GM21447 (cell line): Measurements from ENCODE around the gene MOB3B.
A peak's percentile ranks its signal among the peaks of the same experiment; 100 is the strongest.

Source experiments
- ATAC-seq: cut with Tn5 transposase; IDR thresholded peaks from one replicate; pipeline ENCODE4 v1.9.1; 2021; ENCODE audit not compliant: unreplicated experiment

Gene MOB3B

DNA sequence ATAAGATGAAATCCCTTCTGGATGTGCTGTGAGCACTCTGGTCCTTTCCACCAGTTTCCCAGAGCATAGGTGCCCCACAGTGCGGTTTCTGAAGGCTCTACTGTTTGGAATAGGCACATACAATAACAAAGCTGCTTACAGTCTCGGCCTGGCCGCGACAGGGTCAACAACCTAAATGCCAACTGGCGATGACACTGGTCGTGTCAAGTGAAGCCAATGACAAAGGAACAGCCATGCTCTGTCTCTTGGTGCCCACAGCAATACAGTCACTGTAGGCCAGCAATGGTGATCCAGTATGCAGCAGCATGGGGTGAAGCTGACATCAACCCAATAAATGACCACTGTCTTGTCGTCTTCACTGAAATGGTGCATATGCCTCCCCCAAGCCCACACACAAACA is 184.8 kb downstream of the MOB3B start:
- no peak for ATAC-seq

DNA sequence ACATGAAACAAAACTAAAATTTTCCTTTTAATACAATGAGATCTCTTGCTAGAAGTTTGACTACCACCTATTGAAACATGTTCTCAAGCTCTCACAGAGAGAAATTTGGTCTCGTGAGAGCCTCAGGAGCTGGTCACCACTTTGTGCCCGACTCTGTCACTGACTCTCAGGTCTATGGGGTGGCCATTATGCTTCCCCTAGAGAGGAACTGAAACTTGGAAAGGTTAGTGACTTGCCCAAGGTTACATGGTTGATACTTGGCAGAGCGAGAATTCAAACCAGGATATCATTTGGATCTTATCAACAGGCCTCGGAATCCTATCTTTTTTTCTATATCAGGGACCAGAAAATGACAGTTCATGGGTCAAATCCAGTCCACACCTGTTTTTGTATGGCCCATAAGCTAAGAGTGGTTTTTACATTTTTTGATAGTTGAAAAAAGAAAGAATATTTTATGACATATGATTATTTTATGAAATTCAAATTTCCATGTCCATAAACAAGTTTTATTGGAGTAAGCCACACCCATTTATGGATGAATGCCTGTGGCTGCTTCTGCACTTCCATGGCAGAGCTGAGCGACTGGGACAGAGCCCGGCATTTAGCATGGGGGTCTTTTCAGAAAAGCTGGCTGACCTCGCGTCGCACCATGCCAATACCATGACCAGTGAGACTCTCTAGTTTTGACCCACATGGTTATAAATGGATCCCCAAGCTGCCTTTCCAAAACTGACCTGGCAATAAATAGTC is 187.9 kb downstream of the MOB3B start:
- no peak for ATAC-seq

DNA sequence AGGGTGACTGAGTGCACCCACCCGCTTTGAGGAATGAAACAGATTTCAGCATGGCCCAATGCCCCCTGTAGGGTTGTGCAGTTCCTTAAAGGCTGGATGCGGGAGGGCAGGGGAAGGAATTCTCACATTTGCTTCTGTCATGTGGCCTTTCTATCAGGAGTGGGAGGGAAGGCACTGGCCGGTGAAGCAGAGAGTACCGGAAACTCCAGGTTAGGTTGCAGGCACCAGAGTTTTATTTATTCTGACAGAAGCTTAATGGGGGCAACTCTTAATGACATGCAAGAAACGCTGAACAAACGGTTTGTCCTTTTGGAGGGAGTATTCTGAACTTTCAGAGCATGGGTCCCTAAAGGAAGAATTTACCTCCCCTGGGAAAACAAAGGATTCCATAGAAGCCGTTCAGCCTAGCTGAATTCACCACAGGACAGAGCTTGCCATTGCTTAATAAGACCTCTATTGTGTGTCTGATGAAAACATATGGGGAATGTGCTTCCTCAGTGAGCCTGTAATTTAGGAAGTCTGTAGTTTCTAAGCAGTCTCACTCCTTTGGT is 188.6 kb downstream of the MOB3B start:
- no peak for ATAC-seq

DNA sequence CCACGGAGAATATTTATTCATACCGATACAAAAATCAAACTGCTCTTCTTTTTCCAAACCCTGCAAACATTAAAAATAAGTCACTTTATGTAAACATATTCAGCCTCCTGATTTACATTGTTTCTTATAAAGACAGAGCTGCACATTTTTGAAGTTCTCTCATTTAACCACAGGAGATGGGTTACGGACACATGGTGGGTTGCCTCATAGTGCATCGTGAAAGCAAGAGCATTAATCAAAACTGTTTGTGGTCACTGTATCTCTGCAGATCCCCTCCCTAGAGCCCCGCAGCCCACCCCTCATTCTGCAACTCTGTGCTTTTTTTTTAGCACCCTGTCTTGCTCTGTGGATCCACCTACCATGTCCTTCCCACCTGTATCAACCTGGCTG is 189.3 kb downstream of the MOB3B start:
- ATAC-seq, result no peak

DNA sequence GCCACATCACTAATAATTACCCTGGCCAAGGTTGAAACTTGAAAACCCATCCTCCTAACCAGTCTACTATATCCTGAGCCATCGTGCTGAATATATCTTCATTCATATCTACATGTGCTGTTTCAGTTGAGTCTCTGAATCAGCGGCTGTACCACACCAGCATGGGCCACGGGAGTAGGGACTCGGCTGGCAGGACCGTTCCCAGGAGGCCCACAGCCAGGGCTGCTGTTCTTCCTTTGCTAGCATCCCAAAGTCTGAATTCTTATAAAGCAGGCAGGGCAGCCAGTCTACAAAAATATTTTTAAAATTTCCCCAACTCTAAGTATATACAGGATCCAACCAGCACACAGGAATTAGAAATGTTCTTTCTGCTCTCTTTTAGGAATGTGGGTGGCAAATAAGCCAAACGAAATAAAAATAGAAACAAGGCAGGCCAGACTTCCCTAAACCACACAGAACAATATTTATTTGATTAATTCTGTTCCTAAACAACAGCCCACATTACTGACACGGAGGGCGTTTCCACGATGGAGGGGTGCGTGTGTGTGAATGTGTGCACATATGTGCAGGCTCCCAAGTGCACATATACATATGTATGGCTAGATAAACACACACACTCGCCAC is 189.8 kb downstream of the MOB3B start:
- ATAC-seq, result no peak

DNA sequence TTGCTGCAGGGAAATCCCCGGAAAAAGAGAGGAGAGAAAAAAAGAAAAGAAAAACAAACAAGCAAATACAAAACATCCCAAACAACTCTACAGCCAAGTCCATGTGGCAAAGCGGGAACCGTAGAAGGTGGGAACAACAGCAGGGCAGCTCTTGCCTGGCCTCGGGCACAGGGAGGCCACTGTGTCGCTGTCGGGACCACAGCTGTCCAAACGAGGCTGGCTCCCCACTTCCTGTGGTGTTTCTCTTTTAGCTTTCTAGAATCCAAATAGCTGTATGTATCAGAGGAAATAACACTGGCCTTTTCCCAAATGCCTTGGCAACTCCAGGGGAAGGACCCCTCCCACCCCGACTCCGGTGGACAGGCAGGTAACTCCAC is 191.1 kb downstream of the MOB3B start:
- no peak for ATAC-seq

DNA sequence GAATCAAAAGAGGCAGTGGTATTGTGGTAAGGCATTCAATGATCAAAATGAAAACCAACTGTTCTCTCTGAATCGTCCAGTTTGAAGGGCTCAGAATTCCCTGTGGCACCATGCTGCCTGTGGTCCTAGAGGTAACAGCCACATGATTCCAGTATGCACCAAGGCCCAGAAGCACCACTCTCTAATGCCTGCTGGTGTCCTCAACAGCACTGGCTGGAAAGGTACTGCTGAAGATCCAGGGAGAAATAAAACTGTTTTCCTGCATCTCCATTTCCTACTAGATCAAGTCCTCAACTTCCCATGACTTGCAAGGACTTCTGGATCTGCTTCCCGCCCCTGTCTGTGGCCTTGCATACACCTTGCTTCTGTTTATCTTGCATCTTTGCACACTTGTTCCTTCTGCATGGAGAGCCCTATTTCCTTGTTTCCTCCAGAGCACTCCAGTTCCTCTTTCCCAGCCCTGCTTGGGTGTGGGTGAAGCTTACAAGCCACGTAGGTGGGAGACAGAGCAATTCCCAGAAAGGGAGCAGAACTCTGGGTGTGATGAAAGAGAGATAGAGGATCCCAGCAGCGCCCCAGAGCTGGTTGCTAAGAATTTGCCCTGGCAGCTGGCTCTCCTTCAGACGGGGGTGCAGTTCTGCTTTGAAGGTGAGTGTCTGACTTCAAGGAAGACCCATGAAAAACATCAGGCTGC is 191.6 kb downstream of the MOB3B start:
- no peak for ATAC-seq

DNA sequence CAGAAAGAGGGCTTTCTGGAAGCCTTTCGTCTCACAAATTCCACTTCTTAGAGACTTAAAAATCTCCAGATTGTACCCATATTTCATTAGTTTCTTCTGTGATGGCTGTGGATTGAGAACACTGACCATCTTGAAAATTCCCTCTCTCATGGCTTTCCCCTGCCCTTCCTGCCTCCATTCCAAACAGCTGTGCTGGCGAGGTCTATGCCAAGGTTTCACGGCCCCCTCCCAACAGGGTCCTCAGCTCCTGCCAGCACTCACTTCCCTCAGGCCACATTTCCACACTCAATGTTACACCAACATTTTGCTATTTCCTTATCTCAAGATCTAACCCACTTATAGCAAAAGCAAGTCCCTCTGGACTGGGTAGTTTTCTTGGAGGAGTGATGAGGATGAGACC is 192.4 kb downstream of the MOB3B start:
- ATAC-seq, result no peak

DNA sequence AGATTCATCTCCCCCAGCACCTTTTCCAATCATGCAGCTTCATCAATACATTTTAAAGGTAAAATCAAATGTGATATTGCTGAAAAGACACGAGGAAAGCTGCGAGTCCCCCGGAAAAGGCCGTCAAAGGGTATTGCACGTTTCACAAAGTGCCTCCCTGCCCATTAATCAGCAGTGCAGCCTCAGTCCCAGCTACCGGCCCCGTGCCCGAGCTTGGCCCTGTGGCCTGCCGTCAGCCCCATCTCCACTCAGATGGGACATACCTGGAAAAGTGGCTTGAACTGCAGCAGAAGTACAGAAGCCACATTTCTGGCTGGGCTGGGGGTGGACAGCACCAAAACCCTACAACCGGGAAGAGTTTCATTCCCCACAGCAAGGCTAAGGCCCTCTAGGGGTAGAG is 192.8 kb downstream of the MOB3B start:
- ATAC-seq, result no peak

DNA sequence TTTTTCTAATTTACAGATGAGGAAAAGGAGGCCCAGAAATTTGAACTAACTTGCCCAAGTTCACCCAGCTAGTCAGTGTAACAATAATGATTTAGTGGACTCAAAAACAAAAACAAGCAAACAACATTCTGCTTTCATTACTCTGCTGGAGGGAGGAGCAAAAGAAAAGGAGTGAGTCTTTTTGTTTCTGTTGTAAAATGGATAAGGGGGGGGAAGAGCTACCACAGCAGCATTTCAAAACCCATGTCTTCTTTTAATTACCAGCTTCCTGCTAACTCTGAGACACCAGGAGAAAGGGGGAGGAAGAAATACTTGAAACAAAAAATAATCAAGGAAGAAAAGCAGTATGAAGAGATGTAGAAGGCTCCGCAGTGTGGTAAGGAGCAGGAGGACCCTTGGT is 193.5 kb downstream of the MOB3B start:
- ATAC-seq, result no peak

DNA sequence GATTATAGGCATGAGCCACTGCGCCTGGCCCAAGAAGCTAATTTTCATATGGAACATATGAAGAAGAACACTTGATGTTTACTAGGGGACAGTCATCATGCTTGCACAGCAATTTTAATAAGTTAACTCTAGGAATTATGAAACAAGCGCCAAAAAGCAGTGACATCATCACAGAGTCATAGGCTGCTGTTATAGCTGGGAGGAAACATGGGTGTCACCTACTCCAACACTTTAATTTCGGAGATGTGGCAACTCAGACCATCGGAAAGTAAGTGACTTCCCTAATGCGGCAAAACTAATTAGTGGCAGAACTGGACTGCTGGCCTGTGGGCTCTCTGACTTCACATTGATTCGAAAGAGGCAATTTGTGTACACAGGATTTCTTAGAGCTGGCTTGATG is 194.5 kb downstream of the MOB3B start:
- no peak for ATAC-seq

DNA sequence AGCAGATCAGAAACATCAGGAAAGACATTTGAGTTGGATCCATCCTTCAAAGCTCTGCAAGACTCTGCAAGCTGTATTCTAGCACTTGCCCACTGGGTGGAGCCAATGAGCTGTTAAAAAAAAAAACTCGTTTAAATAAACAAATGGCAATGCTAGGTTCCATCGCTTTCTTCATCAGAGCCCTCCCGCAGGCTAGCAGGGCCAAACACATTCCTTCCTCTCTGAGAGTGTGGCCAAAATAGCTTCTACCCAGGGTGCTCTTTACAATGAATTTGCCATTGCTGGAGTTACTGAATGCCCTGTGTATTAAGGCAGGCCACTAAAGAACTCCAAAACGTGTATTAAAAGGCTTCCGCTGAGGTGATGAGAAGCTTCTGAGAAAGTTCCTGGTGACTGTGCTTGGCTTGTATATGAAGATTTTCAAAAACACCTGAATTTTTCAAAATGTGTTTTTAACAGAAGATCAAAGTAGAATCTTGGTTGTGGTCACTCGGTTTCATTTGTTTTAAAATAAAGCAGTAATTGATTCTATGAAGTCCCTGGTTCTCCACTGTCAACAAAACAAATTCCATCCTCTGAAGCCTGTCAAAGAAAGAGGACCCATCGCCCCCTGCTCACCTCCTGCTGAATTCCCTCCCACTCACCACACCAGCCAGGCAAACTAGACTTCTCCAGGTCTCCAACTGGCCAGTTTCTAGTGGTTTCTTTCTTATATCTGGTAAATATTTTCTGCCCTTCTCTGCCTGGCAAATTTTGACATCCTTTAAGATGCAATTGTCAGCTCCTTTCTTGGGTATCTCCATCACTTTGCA is 196.2 kb downstream of the MOB3B start:
- ATAC-seq, result peak; percentile 74

DNA sequence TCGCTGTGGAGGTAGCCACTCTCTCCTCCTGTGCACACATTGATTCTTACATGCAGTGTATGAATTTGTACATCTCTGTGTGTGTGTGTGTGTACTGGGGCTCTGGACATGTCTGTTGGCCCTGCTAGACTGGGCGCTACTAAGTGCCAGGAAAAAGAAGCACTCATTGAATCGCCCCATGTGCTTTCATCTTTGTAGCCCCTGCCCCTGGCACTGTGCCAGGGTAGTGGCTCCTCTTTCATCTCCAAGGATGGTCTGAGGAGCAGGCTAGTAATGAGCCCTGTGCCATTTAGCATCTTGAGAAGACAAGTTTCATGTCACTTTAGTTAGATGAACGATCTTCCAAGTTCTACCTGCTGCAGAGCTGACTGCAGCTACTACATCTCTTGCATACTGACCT is 198.2 kb downstream of the MOB3B start:
- no peak for ATAC-seq

DNA sequence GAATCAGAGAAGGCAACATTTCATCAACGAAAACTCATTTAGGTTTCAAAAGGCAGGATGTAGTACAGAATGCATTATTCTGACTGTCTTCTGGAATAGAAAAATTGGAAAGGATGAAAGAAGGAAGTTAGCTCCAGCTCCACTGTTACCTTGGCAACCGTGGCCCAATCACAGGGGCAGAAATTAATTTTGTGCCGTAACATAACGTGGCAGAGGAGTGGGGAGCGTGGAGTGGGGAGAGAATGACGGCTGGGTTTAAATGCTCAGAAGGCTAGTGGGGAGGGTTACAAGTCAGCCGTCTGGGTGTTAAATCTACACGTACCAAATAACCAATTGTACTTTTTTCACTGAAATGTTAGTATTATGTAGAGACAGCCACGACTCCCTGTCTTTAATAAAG is 200.3 kb downstream of the MOB3B start:
- ATAC-seq, result no peak

DNA sequence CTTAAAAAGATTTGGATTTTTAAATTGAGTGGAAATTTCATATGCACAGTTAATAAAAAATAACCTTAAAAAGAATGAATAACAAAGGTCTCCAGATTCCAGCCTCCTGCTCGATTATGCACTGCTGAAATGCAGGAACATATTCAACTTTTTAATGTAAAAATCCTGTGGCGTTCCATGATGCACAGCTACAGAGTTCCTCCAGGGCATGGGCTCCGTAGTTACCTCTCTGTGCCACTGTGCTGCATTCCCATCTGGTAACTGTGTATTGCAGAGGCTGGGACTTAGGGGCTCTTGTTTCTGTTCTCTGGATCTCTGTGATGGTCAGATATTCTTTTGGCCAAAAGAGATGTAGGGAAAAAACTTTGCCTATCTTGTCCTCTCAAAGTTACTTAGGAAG is 201.1 kb downstream of the MOB3B start:
- ATAC-seq, result no peak

DNA sequence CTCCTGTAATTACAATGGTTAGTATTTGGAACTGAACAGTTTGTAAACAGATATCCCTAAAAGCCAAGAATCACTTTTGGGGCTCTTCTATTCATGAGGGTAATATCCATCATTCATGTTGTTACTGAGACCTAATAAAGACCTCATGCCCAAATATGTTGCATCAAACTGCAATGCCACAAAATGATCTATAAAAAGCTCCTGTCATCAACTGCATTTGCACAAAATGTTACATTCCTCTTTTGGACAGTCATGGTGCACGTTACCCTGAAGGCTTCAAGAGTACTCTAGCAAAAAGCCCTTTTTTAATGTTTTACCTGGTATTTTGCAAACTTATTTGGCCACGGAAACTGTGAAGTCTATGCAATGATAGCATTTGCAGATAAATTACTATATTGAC is 218.4 kb downstream of the MOB3B start:
- ATAC-seq, result no peak

DNA sequence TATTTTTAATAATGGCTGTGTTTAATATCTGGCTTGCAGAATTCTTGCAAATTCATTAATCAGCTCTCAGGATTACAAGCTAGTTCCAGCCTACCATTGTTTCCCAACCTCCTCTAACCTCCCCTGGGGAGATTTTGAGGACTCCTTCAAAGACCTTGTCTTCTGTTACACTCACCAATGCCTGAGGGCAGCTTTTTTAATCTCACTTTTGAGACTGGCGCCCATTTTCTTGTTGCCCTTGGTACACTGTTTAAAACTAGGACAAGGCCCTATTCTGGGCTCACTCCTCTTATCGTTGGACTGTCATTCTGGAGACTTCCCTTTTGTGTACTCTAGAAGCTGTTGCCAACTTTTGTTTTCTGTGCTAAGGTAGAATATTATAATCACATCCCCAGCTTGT is 219.0 kb downstream of the MOB3B start:
- ATAC-seq, result no peak

DNA sequence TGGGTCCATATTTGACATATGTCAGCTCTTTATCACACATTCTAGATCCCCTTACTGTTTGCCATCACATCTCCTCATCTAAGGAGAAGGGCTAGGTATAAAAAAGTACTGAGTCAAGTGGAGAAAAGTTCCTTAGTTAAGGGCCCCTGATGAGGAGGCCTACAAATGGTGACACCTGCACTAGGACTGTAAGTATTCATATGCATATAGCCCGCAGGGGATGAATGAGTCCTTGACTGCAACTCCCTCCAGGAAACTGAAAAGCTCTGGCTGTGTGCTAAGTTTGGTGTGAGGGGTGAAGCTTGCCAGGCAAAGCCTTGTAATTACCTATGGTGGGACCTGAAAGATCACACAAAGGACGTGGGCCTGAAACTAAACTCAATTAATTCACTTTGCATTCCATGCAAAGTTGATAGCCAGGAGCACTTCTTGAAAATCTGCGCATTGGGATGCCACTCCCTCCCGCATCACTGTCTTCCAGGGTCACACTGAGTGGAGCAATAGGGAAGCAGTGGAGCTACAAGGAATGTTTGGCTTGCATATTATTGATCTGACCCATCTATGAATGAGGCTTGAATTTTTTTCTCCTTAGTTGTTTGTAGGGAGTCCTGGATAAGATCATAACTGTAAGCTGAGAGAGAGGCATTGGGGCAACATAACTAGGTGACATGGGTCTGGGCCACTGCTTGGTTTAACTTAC is 220.8 kb downstream of the MOB3B start:
- no peak for ATAC-seq

DNA sequence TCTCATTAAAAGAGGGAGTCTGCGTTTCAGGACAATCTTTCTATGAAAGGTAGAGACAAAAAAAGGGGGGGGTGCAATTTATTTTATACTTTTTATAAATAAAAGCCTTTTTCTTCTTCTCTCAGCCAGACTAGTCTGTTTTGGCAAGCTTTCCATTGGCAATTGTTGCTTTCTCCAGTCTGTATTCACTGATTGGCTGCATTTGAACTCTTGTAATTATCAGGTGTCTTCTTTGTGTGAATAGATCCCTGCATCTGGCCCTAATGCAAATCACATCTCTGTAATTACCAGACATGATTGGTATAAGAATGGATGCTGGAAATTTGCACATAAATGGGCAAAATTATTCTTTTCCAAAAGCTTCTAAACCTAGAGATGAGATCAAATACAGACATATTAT is 225.1 kb downstream of the MOB3B start:
- no peak for ATAC-seq

DNA sequence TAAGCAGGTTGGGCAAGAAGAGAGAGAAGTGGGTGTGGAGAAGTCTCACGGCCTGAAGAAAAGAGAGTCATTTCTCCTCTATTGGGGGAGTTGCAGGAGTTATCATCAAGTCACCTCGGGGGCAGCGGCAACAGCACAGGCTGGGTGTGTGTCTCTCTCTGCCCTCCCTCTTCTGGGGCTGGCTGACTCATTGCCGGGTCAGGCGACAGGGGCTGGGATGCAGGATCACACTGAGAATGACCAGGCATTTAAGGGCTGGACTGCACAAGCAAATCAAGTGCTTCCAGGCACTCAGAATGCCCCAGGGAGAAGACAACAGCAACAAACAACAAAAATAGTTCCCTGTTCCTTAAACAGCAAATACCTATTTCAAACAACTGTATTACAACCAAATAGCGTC is 226.4 kb downstream of the MOB3B start:
- no peak for ATAC-seq

DNA sequence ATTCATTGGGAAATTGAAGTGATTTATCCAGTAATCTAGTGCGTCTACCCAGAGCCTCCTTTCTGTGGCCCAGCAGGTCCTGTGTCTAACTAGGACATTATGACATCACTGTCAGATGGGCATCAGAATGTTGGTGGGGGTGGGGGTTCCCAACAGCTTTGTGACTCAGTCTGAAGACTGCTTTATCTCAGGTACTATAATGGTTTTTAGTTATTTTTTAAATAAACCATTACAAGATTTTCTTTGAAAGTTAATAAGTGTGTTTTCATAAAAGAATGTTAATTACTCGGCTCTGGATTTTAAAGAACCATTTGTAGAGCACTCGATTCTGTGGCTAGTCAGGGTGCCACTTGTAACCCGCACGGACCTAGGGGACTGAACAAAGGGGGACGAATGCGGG is 232.6 kb downstream of the MOB3B start, which contains the start of gene EQTN:
Gene EQTN (minus strand): TSS at position 101 of the 400 bp plus-strand sequence. CDS start 95 bp downstream, at position 6.
- ATAC-seq, result no peak
